AG10803 (cell line): ENCODE results near the gene PLPP3.

Experiments
- DNase-seq: peaks from one replicate; pipeline ENCODE4 v3.0.0; 2010; ENCODE audit warnings: low read depth
- H3K4me3 ChIP-seq: 2 replicates; pipeline ENCODE4 v1.5.1; 2011; ENCODE audit warnings: mild to moderate bottlenecking, low read length, control low read depth
- TF ChIP-seq, protein P1 (sequence below): conservative IDR thresholded peaks from 2 replicates; pipeline ENCODE4 v1.5.1; 2011; ENCODE audit warnings: mild to moderate bottlenecking, low read length, control low read depth, inconsistent platforms

PLPP3 gene

DNA sequence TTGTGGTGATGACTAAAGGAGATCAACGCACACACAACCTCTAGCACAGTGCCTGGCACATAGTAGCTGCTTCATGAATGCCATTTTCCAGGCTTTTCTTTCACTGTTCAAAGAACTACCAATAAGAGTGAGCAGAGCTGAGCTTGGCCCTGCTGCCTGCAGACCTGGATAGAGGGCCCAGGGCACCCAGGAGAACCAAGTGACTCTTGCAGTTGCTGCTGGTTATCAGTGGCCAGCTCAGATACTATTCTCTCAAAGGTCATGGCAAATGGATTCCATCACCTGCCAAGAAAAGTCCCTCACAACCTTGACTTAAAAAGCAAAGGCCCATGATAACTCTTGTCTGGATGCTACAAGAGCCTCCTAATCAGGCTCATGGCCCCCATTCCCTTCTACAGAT lies 41.7 kb downstream of the PLPP3 start:
- TF ChIP-seq, protein P1, sequence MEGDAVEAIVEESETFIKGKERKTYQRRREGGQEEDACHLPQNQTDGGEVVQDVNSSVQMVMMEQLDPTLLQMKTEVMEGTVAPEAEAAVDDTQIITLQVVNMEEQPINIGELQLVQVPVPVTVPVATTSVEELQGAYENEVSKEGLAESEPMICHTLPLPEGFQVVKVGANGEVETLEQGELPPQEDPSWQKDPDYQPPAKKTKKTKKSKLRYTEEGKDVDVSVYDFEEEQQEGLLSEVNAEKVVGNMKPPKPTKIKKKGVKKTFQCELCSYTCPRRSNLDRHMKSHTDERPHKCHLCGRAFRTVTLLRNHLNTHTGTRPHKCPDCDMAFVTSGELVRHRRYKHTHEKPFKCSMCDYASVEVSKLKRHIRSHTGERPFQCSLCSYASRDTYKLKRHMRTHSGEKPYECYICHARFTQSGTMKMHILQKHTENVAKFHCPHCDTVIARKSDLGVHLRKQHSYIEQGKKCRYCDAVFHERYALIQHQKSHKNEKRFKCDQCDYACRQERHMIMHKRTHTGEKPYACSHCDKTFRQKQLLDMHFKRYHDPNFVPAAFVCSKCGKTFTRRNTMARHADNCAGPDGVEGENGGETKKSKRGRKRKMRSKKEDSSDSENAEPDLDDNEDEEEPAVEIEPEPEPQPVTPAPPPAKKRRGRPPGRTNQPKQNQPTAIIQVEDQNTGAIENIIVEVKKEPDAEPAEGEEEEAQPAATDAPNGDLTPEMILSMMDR: no peak
- DNase-seq: no peak
- H3K4me3 ChIP-seq: no peak overlapping the region

DNA sequence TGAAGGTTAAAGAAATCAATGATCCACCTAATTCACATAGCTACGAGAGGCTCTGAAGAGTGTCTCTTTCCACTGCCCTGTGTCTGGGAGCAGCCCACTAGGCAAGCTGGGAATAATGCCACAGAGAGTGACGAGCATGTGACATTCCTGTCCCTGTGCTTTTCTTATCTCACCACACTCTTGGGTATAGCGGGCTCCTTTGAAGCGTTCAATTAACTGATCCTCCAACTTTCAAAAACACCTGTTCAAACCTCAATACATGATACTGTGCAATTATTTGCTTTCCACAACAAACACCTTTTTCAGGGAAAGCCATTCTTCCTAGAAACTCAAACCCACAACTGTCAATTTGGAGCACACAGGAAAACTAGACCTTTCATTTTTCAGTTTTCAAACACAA lies 43.4 kb downstream of the PLPP3 start:
- TF ChIP-seq, protein P1: no peak
- H3K4me3 ChIP-seq: no peak overlapping the region
- no peak for DNase-seq

DNA sequence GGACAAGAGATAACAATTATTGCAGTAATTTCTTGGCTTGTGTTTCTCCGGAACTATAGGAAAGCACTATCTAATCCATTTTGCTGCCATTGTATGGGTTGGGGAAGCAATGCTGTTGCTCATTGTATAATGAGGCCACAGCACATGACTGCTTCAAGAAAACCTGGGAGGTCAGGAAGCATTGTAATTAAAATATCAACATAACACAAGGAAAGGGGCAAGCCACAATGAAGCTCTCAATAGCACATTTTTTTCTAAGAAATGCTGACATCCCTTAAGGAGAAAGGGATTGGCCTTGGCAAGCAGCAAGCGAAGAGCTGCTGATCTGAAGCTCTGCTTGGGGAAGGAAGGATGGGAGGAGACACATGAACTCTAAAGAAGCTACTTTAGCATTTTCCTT lies 44.0 kb downstream of the PLPP3 start:
- H3K4me3 ChIP-seq: no peak overlapping the region
- TF ChIP-seq, protein P1: no peak
- no peak for DNase-seq

DNA sequence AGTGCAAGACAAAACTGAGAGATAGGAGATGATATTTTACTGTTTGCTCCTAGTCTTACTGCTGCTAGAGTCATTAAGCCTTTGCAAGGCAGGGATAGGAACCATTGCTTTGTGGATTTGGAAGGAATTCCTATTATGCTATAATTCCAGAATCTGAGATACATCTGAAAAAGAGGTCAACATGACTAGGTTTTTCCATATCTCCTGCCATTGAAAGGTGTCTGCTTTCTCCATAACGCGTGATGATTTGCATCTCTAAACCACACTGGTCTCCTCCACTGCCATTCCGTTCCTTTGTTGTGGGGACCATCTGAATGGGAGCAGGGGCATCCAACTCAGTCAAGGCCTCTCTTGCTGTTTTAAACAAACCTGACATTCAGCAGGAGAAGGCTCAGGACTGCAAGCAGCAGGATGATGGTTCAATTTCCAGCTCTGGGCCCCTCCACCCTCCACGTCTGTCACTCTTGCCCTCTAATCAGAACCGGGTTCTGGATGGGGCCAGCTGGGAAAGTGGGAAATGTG lies 45.2 kb downstream of the PLPP3 start:
- no peak overlapping the region for H3K4me3 ChIP-seq
- no peak for DNase-seq
- TF ChIP-seq, protein P1: no peak

DNA sequence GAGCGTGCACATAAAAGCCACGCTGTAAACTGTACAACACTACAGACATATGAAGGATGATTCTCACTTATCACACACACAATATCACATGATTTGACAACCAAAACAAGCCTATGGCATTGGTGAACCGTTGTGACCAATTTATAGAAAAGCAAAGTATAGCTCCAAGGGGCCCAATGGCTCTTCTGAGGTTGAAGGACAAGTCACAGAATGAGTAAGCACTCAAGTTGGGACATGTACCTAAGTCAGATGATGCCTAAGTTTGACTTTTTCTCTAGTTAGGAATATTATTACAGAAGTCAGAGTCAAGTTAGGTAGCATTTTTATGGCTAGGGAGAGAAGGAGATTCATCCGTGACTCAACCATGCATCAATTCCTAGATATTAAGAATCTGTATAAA lies 45.7 kb downstream of the PLPP3 start:
- no peak for DNase-seq
- TF ChIP-seq, protein P1: no peak

DNA sequence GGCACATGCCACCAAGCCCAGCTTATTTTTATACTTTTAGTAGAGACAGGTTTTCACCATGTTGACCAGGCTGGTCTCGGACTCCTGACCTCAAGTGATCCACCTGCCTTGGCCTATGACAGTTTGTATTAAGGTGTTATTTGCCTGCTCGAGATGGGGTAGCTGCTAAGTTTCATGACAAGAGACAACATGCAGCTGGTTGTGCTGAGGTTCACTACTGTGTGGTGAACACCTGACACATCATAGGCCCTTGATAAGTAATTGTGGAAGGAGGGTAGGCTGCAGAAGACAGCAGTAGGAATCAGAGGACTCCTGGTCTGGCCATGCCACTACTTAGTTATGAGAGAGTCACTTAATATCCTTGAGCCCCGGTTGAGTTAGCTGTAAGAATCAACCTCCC lies 46.2 kb downstream of the PLPP3 start:
- TF ChIP-seq, protein P1: no peak
- DNase-seq: no peak
- no peak overlapping the region for H3K4me3 ChIP-seq

More for the DNA sequence above, 45.7 kb downstream of the PLPP3 start:
- H3K4me3 ChIP-seq: no peak overlapping the region

DNA sequence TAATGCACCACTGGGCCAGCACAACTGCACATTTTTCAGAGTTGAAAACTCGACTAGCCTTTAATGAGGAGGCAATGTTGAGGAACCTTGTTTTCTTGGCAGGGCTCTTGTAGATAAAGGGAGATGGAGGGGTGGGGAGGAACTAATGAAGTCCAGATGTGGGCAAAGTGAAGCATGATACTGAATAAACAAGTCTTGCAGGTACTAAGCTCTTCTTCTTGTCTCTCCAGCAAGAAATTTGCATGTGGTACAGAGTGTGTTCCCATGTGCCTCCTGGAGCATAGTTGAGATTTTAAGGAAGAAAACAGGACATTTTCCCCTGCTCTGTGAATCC lies 47.0 kb downstream of the PLPP3 start:
- peak; percentile 64 for DNase-seq
- no peak overlapping the region for H3K4me3 ChIP-seq
- TF ChIP-seq, protein P1: no peak
